OCI-LY1 (cell line): Measurements from ENCODE around the gene AKT1.

ENCODE experiments used
- H2AFZ ChIP-seq: fragments of 200-600 bp; sonication (generic), shearing (Covaris generic); 2 replicates; pipeline ENCODE4 v1.6.0; 2014; ENCODE audit warnings: antibody characterized with exemption, mild to moderate bottlenecking, low read length
- H3F3A ChIP-seq: fragments of 200-600 bp; sonication (generic), shearing (Covaris generic); 2 replicates; pipeline ENCODE4 v1.6.0; 2014; ENCODE audit warnings: mild to moderate bottlenecking, antibody characterized with exemption, low read length, moderate library complexity; ENCODE audit not compliant: insufficient read depth
- H3K27ac ChIP-seq: fragments of 200-600 bp; sonication (generic); 2 replicates; pipeline ENCODE4 v1.5.1; 2014; ENCODE audit warnings: low read length, mixed run types, mild to moderate bottlenecking, low read depth; ENCODE audit not compliant: poor library complexity, severe bottlenecking
- H3K27me3 ChIP-seq: fragments of 200-600 bp; sonication (generic); 2 replicates; pipeline ENCODE4 v1.6.0; 2014; ENCODE audit warnings: antibody characterized with exemption, mild to moderate bottlenecking, low read length, moderate library complexity; ENCODE audit not compliant: insufficient read depth
- H3K36me3 ChIP-seq: fragments of 200-600 bp; sonication (generic); 2 replicates; pipeline ENCODE4 v1.6.1; 2014; ENCODE audit warnings: mild to moderate bottlenecking, antibody characterized with exemption, low read length, moderate library complexity, mixed read lengths; ENCODE audit not compliant: insufficient read depth
- H3K4me1 ChIP-seq: fragments of 200-600 bp; sonication (generic); 2 replicates; pipeline ENCODE4 v1.5.1; 2014; ENCODE audit warnings: mild to moderate bottlenecking, low read length, moderate library complexity; ENCODE audit not compliant: insufficient read depth, severe bottlenecking
- H3K4me2 ChIP-seq: fragments of 200-600 bp; sonication (generic), shearing (Covaris generic); 2 replicates; pipeline ENCODE4 v1.6.1; 2014; ENCODE audit warnings: low read length
- H3K4me3 ChIP-seq: fragments of 200-600 bp; sonication (generic); 2 replicates; pipeline ENCODE4 v1.5.1; 2014; ENCODE audit warnings: low read length, low read depth, mild to moderate bottlenecking, mixed read lengths; ENCODE audit not compliant: poor library complexity, severe bottlenecking
- H3K79me2 ChIP-seq: fragments of 200-600 bp; shearing (Covaris generic); 2 replicates; pipeline ENCODE4 v1.6.1; 2016; ENCODE audit warnings: mixed run types, low read length, mixed read lengths; ENCODE audit not compliant: insufficient read depth
- H3K9ac ChIP-seq: fragments of 200-600 bp; sonication (generic), shearing (Covaris generic); 2 replicates; pipeline ENCODE4 v1.6.1; 2014; ENCODE audit warnings: mild to moderate bottlenecking, low read length, mixed read lengths
- H3K9me2 ChIP-seq: fragments of 200-600 bp; sonication (generic), shearing (Covaris generic); 2 replicates; pipeline ENCODE4 v1.6.1; 2014; ENCODE audit warnings: low read depth, mild to moderate bottlenecking, low read length, mixed read lengths
- H3K9me3 ChIP-seq: fragments of 200-600 bp; shearing (Covaris generic); 2 replicates; pipeline ENCODE4 v1.6.1; 2014; ENCODE audit warnings: low read length, mixed read lengths
- H4K20me1 ChIP-seq: fragments of 200-600 bp; sonication (generic), shearing (Covaris generic); 2 replicates; pipeline ENCODE4 v1.6.0; 2016; ENCODE audit warnings: mild to moderate bottlenecking, low read length; ENCODE audit not compliant: insufficient read depth
- EZH2 ChIP-seq: fragments of 200-600 bp; sonication (generic), shearing (Covaris generic); IDR thresholded peaks from 2 replicates; pipeline ENCODE4 v1.8.0; 2017; ENCODE audit warnings: borderline replicate concordance, mixed run types, mild to moderate bottlenecking, antibody characterized with exemption, low read length, moderate library complexity, mixed read lengths
- TF ChIP-seq, protein P1 (sequence below): fragments of 200-600 bp; sonication (generic), shearing (Covaris generic); IDR thresholded peaks from 2 replicates; pipeline ENCODE4 v1.5.1; 2017; ENCODE audit warnings: mild to moderate bottlenecking, antibody characterized with exemption, low read length, moderate library complexity, mixed read lengths

Gene AKT1

DNA sequence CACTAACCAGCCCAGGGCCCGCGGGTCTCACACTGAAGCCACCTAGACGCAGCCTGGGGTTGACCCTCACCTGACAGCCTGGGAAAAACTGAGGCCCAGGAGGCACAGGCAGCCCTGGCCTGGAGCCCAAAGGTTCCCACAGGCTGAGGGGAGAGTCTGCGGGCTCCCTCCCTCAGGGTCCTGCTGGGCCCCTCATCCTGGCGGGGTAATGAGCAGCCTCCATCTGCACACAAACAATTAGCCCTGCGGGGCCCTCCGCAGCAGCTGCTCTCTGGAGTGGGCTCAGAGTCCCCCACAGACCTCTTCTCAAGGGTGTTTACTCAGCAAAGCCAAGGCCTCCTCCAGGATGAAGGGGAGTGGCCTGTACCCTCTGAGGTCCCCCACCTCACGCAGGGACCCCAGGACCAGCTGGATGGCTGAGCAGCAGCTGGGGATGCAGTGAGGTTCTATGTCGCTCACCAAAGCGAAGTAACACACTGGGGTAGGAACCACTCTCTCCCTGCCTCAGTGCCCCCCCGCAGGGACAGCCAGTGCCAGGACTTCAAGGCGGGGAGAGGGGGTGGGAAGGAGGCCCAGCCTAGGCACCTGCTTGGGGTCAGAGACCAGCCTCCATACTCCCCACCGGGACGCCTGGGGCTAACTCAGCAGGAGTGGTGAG is 7.3 kb downstream of the AKT1 start:
- Histone ChIP-seq H4K20me1 (no peaks in the 10 kb centered on the region), H3F3A (no peaks in the 10 kb centered on the region), H3K9ac (no peak overlapping the region), H3K4me1 (peaks cover 6% of the 10 kb centered on the region), H3K9me3 (no peaks in the 10 kb centered on the region), H3K9me2 (no peaks in the 10 kb centered on the region), H2AFZ (no peak overlapping the region), H3K4me3 (no peak overlapping the region), H3K4me2 (no peak overlapping the region), H3K36me3 (peaks cover 21% of the 10 kb centered on the region; the same call in 1 of the 2 replicates), H3K79me2 (no peaks in the 10 kb centered on the region), H3K27me3 (no peaks in the 10 kb centered on the region), H3K27ac (no peak overlapping the region)
- TF ChIP-seq, protein P1, sequence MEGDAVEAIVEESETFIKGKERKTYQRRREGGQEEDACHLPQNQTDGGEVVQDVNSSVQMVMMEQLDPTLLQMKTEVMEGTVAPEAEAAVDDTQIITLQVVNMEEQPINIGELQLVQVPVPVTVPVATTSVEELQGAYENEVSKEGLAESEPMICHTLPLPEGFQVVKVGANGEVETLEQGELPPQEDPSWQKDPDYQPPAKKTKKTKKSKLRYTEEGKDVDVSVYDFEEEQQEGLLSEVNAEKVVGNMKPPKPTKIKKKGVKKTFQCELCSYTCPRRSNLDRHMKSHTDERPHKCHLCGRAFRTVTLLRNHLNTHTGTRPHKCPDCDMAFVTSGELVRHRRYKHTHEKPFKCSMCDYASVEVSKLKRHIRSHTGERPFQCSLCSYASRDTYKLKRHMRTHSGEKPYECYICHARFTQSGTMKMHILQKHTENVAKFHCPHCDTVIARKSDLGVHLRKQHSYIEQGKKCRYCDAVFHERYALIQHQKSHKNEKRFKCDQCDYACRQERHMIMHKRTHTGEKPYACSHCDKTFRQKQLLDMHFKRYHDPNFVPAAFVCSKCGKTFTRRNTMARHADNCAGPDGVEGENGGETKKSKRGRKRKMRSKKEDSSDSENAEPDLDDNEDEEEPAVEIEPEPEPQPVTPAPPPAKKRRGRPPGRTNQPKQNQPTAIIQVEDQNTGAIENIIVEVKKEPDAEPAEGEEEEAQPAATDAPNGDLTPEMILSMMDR, result no peak
- TF ChIP-seq EZH2, result no peak

- H3K27me3 ChIP-seq, result no peaks in the 10 kb centered on the region
- H3F3A ChIP-seq, result no peaks in the 10 kb centered on the region
- no peak for TF ChIP-seq EZH2
- TF ChIP-seq, protein P1, result no peak
- H3K36me3 ChIP-seq, result peaks cover 21% of the 10 kb centered on the region; the same call in 1 of the 2 replicates
- H3K9me2 ChIP-seq, result no peaks in the 10 kb centered on the region
- H3K79me2 ChIP-seq, result no peaks in the 10 kb centered on the region
- no peaks in the 10 kb centered on the region for H3K9me3 ChIP-seq
- peaks cover under 1% of the 10 kb centered on the region for H3K4me1 ChIP-seq
- no peak overlapping the region for H2AFZ ChIP-seq
- no peak overlapping the region for H3K4me2 ChIP-seq
- H3K4me3 ChIP-seq, result no peak overlapping the region
- no peaks in the 10 kb centered on the region for H4K20me1 ChIP-seq
- H3K9ac ChIP-seq, result no peak overlapping the region
- H3K27ac ChIP-seq, result no peak overlapping the region
Measured at GRCh38 chr14:104787736-104788135, 7.8 kb downstream of the AKT1 start.

- no peak overlapping the region for H2AFZ ChIP-seq
- no peaks in the 10 kb centered on the region for H3K79me2 ChIP-seq
- H3K9me3 ChIP-seq, result no peaks in the 10 kb centered on the region
- no peaks in the 10 kb centered on the region for H3F3A ChIP-seq
- peaks cover 21% of the 10 kb centered on the region; the same call in 1 of the 2 replicates for H3K36me3 ChIP-seq
- no peaks in the 10 kb centered on the region for H3K9me2 ChIP-seq
- no peaks in the 10 kb centered on the region for H3K27me3 ChIP-seq
- TF ChIP-seq, protein P1, result no peak
- TF ChIP-seq EZH2, result no peak
- H3K9ac ChIP-seq, result no peak overlapping the region
- no peaks in the 10 kb centered on the region for H4K20me1 ChIP-seq
- no peak overlapping the region for H3K4me3 ChIP-seq
- H3K4me2 ChIP-seq, result no peak overlapping the region
- no peaks in the 10 kb centered on the region for H3K4me1 ChIP-seq
- H3K27ac ChIP-seq, result no peak overlapping the region
Measured at GRCh38 chr14:104786726-104787675, 8.5 kb downstream of the AKT1 start.
